Measurements from ENCODE around the gene PARD3. TPM values are rescaled to one million over a fixed set of nuclear protein-coding genes. Genes with fewer than 3 reads are reported as not detected.
A peak's percentile ranks its signal among the peaks of the same experiment; 100 is the strongest.
"Not testable (repeated sequence)": the region's sequence is repeated elsewhere in the genome, so short reads cannot be mapped to it uniquely, and the experiment has no call there.

The PARD3 gene
- total RNA-seq, 1 donor from 2014 or later, result 22.9 TPM

- no peak overlapping the region for H3K4me3 Mint-ChIP-seq (ENCODE audit: unreplicated experiment)
- no peak for TF ChIP-seq CTCF (IDR thresholded peaks at IDR 0.05; ENCODE audit: partially characterized antibody, unreplicated experiment)
- peaks cover 5% of the 10 kb centered on the region for H3K9me3 Mint-ChIP-seq (ENCODE audit: unreplicated experiment)
- peaks cover 7% of the 10 kb centered on the region for H3K4me1 Mint-ChIP-seq (ENCODE audit: low read depth, unreplicated experiment)
- no peaks in the 10 kb centered on the region for H3K36me3 Mint-ChIP-seq (ENCODE audit: unreplicated experiment)
- no peak overlapping the region for H3K27ac Mint-ChIP-seq (ENCODE audit: unreplicated experiment)
- peaks cover 2% of the 10 kb centered on the region for H3K27me3 Mint-ChIP-seq (ENCODE audit: unreplicated experiment)
- no peak for DNase-seq
These were observed 458.6 kb downstream of the PARD3 start for GRCh38 chr10:34356463-34356862.

- H3K9me3 Mint-ChIP-seq (ENCODE audit: unreplicated experiment); H3K27me3 Mint-ChIP-seq (ENCODE audit: unreplicated experiment); H3K4me1 Mint-ChIP-seq (ENCODE audit: low read depth, unreplicated experiment); H3K36me3 Mint-ChIP-seq (ENCODE audit: unreplicated experiment); DNase-seq: not testable (repeated sequence)
- peak overlapping the region; percentile 25 for H3K4me3 Mint-ChIP-seq (ENCODE audit: unreplicated experiment)
- H3K27ac Mint-ChIP-seq (ENCODE audit: unreplicated experiment), result peak overlapping the region; percentile 71
These were observed 461.6 kb downstream of the PARD3 start for GRCh38 chr10:34353530-34353929.

- not testable (repeated sequence) for H3K9me3 Mint-ChIP-seq (ENCODE audit: unreplicated experiment); H3K36me3 Mint-ChIP-seq (ENCODE audit: unreplicated experiment); H3K27ac Mint-ChIP-seq (ENCODE audit: unreplicated experiment); H3K4me1 Mint-ChIP-seq (ENCODE audit: low read depth, unreplicated experiment); H3K27me3 Mint-ChIP-seq (ENCODE audit: unreplicated experiment); H3K4me3 Mint-ChIP-seq (ENCODE audit: unreplicated experiment)
- peak; percentile 22 for DNase-seq
These were observed 462.4 kb downstream of the PARD3 start for GRCh38 chr10:34352599-34353204.

- DNase-seq, result no peak
- H3K4me3 Mint-ChIP-seq (ENCODE audit: unreplicated experiment), result no peak overlapping the region
- no peaks in the 10 kb centered on the region for H3K27me3 Mint-ChIP-seq (ENCODE audit: unreplicated experiment)
- H3K4me1 Mint-ChIP-seq (ENCODE audit: low read depth, unreplicated experiment), result peaks cover 13% of the 10 kb centered on the region
- peaks cover 5% of the 10 kb centered on the region for H3K9me3 Mint-ChIP-seq (ENCODE audit: unreplicated experiment)
- peaks cover 6% of the 10 kb centered on the region for H3K36me3 Mint-ChIP-seq (ENCODE audit: unreplicated experiment)
- no peak overlapping the region for H3K27ac Mint-ChIP-seq (ENCODE audit: unreplicated experiment)
- TF ChIP-seq CTCF (IDR thresholded peaks at IDR 0.05; ENCODE audit: partially characterized antibody, unreplicated experiment), result no peak
These were observed 463.9 kb downstream of the PARD3 start for GRCh38 chr10:34351161-34351560.

GRCh38 chr10:34348917-34349485, 466.1 kb downstream of the PARD3 start:
- TF ChIP-seq CTCF (IDR thresholded peaks at IDR 0.05; ENCODE audit: partially characterized antibody, unreplicated experiment), result no peak
- Mint-ChIP-seq H3K4me1 (ENCODE audit: low read depth, unreplicated experiment) (peaks cover 8% of the 10 kb centered on the region), H3K36me3 (ENCODE audit: unreplicated experiment) (peaks cover 6% of the 10 kb centered on the region), H3K9me3 (ENCODE audit: unreplicated experiment) (peaks cover 1% of the 10 kb centered on the region), H3K27ac (ENCODE audit: unreplicated experiment) (no peak overlapping the region), H3K4me3 (ENCODE audit: unreplicated experiment) (no peak overlapping the region), H3K27me3 (ENCODE audit: unreplicated experiment) (no peaks in the 10 kb centered on the region)
- no peak for DNase-seq

- no peaks in the 10 kb centered on the region for H3K9me3 Mint-ChIP-seq (ENCODE audit: unreplicated experiment)
- H3K27me3 Mint-ChIP-seq (ENCODE audit: unreplicated experiment), result no peaks in the 10 kb centered on the region
- DNase-seq, result no peak
- no peak overlapping the region for H3K27ac Mint-ChIP-seq (ENCODE audit: unreplicated experiment)
- H3K4me1 Mint-ChIP-seq (ENCODE audit: low read depth, unreplicated experiment), result peaks cover 6% of the 10 kb centered on the region
- peaks cover 6% of the 10 kb centered on the region for H3K36me3 Mint-ChIP-seq (ENCODE audit: unreplicated experiment)
- H3K4me3 Mint-ChIP-seq (ENCODE audit: unreplicated experiment), result no peak overlapping the region
- no peak for TF ChIP-seq CTCF (IDR thresholded peaks at IDR 0.05; ENCODE audit: partially characterized antibody, unreplicated experiment)
These were observed 467.1 kb downstream of the PARD3 start for GRCh38 chr10:34348021-34348420.
